HepG2 (cell line): Measurements from ENCODE around the gene ATXN7L2. TPM values are rescaled to one million over a fixed set of nuclear protein-coding genes. Genes with fewer than 3 reads are reported as not detected.

Source experiments
- ARHGAP35 ChIP-seq: sonication (generic); formaldehyde crosslinking; IDR thresholded peaks from 2 replicates; pipeline ENCODE4 v1.9.0; 2022; ENCODE audit warnings: mild to moderate bottlenecking, inconsistent platforms, moderate library complexity, missing genetic modification reagents, borderline replicate concordance
- CHD2 ChIP-seq: IDR thresholded peaks from 2 replicates; pipeline ENCODE4 v1.6.1; 2011; ENCODE audit warnings: low read depth, low read length, improper control_type of control experiment
- CREB1 ChIP-seq, 2 experiments: fragments of 450-650 bp in 1 of 2; IDR thresholded peaks; 2 replicates each; pipeline ENCODE4 v1.6.1; 2016 to 2017; ENCODE audit warnings: control low read depth in 1 of 2, mild to moderate bottlenecking in 1 of 2, missing compliant biosample characterization in 1 of 2, missing genetic modification characterization in 1 of 2
- FOXK1 ChIP-seq: sonication (generic); formaldehyde crosslinking; IDR thresholded peaks from 2 replicates; pipeline ENCODE4 v1.4.0; 2020; ENCODE audit warnings: low read depth, missing genetic modification reagents, borderline replicate concordance
- HNRNPUL1 ChIP-seq: fragments of 200-400 bp; formaldehyde crosslinking; IDR thresholded peaks from 2 replicates; pipeline ENCODE4 v1.6.1; 2017; ENCODE audit warnings: low read depth, mild to moderate bottlenecking, low read length, moderate library complexity
- KDM1A ChIP-seq: IDR thresholded peaks from 2 replicates; pipeline ENCODE4 v1.6.1; 2016; ENCODE audit warnings: missing compliant biosample characterization
- MEIS1 ChIP-seq: sonication (generic); formaldehyde crosslinking; IDR thresholded peaks from 2 replicates; pipeline ENCODE4 v1.9.0; 2021; ENCODE audit warnings: mild to moderate bottlenecking, missing genetic modification reagents, moderate library complexity, borderline replicate concordance
- MEIS2 ChIP-seq: sonication (generic); formaldehyde crosslinking; IDR thresholded peaks from 2 replicates; pipeline ENCODE4 v1.9.0; 2021; ENCODE audit warnings: mild to moderate bottlenecking, missing genetic modification reagents
- RFX5 ChIP-seq: IDR thresholded peaks from 2 replicates; pipeline ENCODE4 v1.6.1; 2011; ENCODE audit warnings: low read depth, low read length, improper control_type of control experiment
- RXRA ChIP-seq: sonication (generic); formaldehyde crosslinking; IDR thresholded peaks from 2 replicates; pipeline ENCODE4 v1.5.1; 2020; ENCODE audit warnings: missing genetic modification reagents
- TCF7L2 ChIP-seq: IDR thresholded peaks from 2 replicates; pipeline ENCODE4 v1.6.1; 2011; ENCODE audit warnings: mild to moderate bottlenecking, low read depth, low read length, moderate library complexity
- TEAD2 ChIP-seq: sonication (generic); formaldehyde crosslinking; IDR thresholded peaks from 2 replicates; pipeline ENCODE4 v1.9.0; 2021; ENCODE audit warnings: missing genetic modification reagents
- ZFP82 ChIP-seq: sonication (generic); formaldehyde crosslinking; IDR thresholded peaks from 2 replicates; pipeline ENCODE4 v1.5.1; 2020; ENCODE audit warnings: mild to moderate bottlenecking, missing genetic modification reagents, borderline replicate concordance
- ZNF121 ChIP-seq: sonication (generic); formaldehyde crosslinking; IDR thresholded peaks from 2 replicates; pipeline ENCODE4 v1.5.0; 2020; ENCODE audit warnings: mild to moderate bottlenecking, missing genetic modification reagents
- ZNF546 ChIP-seq: sonication (generic); formaldehyde crosslinking; conservative IDR thresholded peaks from 2 replicates; pipeline ENCODE4 v1.8.1; 2023; ENCODE audit warnings: mild to moderate bottlenecking, missing genetic modification reagents
- ZNF724P ChIP-seq: sonication (generic); formaldehyde crosslinking; IDR thresholded peaks from 2 replicates; pipeline ENCODE4 v1.8.0; 2022; ENCODE audit warnings: missing genetic modification reagents, borderline replicate concordance
- polyA plus RNA-seq, 8 experiments: library from polyadenylated mRNA; depleted of rRNA in 3 of 8; stranded (reverse) in 7 of 8; unstranded in 1 of 8; fragments of >200 nt; fragmentation: Illumina TruSeq in 4 of 8; extraction: Trizol in 4 of 8; gene quantifications; 2 replicates each; pipeline versions ENCODE4 v1.2.1 to v1.2.3, GENCODE V29; 2011 to 2016; ENCODE audit warnings: low read depth in 4 of 8, missing spikeins in 1 of 8, mixed read lengths in 1 of 8; ENCODE audit not compliant: insufficient read depth in 1 of 8
- total RNA-seq, 5 experiments: library from RNA; depleted of rRNA; stranded (reverse); fragments of >200 nt; fragmentation: Illumina TruSeq; extraction: Trizol; gene quantifications; 2 replicates each; pipeline ENCODE4 v1.2.3, GENCODE V29; 2016; ENCODE audit warnings: low read depth in 1 of 5
- TF ChIP-seq, protein P1 (sequence below): sonication (generic); formaldehyde crosslinking; IDR thresholded peaks from 2 replicates; pipeline ENCODE4 v1.5.0; 2020; ENCODE audit warnings: mild to moderate bottlenecking, missing genetic modification reagents
- TF ChIP-seq, protein P2 (sequence below): sonication (generic); formaldehyde crosslinking; IDR thresholded peaks from 2 replicates; pipeline ENCODE4 v1.8.0; 2022; ENCODE audit warnings: mild to moderate bottlenecking, missing genetic modification reagents; ENCODE audit not compliant: insufficient replicate concordance
- TF ChIP-seq, protein P3 (sequence below): sonication (generic); formaldehyde crosslinking; IDR thresholded peaks from 2 replicates; pipeline ENCODE4 v1.5.1; 2020; ENCODE audit warnings: missing genetic modification reagents, mild to moderate bottlenecking, borderline replicate concordance
- TF ChIP-seq, protein P4 (sequence below): conservative IDR thresholded peaks from 2 replicates; pipeline ENCODE4 v1.6.1; 2018; ENCODE audit warnings: missing genetic modification reagents

ATXN7L2 gene
- total and polyA plus RNA-seq, 2 of the 13 experiments (the other 11 are each of a cell fraction or from before 2014, with no cell fraction given): 2.7 to 2.8 TPM

DNA sequence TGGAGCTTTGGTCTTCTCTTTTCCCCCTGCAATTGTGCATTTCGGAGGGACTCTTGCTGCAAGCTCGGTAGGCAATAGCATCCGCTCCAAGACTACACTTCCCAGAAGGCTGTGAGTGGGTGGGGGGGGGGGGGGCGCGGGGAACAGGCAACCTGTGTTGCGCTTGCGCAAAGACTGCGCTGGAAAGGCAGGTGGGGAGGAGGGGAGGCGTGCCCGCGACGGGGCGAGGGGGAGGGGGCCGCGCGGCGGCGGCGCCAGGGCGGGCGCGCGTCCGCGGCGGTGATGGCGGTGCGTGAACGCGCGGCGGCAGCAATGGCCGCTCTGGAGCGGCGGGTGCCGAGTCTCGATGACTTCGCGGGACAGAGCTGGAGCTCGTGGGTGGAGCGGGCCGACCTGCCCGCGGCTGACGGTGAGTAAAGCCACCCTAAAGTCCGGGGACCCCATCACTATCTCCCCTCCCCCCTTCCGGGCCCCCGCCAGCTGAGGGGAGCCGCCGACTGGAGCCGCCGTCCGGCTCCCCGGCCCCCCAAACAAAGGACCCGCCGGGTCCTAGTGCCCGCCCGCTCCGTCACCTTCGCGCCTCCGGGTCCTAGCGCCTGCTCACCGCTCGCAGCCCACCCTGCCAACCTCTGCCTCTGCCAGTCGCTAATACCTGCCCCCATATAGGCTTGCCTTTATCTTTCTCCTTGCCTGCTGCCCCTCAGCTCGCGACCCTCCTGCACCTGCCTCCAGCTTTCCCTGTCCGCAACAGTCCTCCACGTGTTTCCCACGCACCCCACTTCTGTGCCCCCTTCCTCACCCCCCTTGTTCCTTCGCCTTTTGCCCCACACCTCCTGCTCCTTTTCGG is at the start of gene ATXN7L2 (continued):
- TF ChIP-seq, protein P1, sequence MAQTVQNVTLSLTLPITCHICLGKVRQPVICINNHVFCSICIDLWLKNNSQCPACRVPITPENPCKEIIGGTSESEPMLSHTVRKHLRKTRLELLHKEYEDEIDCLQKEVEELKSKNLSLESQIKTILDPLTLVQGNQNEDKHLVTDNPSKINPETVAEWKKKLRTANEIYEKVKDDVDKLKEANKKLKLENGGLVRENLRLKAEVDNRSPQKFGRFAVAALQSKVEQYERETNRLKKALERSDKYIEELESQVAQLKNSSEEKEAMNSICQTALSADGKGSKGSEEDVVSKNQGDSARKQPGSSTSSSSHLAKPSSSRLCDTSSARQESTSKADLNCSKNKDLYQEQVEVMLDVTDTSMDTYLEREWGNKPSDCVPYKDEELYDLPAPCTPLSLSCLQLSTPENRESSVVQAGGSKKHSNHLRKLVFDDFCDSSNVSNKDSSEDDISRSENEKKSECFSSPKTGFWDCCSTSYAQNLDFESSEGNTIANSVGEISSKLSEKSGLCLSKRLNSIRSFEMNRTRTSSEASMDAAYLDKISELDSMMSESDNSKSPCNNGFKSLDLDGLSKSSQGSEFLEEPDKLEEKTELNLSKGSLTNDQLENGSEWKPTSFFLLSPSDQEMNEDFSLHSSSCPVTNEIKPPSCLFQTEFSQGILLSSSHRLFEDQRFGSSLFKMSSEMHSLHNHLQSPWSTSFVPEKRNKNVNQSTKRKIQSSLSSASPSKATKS: no peak
- TF ChIP-seq MEIS1 (CRISPR knock-in tag): no peak
- TF ChIP-seq, protein P2, sequence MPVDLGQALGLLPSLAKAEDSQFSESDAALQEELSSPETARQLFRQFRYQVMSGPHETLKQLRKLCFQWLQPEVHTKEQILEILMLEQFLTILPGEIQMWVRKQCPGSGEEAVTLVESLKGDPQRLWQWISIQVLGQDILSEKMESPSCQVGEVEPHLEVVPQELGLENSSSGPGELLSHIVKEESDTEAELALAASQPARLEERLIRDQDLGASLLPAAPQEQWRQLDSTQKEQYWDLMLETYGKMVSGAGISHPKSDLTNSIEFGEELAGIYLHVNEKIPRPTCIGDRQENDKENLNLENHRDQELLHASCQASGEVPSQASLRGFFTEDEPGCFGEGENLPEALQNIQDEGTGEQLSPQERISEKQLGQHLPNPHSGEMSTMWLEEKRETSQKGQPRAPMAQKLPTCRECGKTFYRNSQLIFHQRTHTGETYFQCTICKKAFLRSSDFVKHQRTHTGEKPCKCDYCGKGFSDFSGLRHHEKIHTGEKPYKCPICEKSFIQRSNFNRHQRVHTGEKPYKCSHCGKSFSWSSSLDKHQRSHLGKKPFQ (CRISPR knock-in tag): peak; percentile 72
- TF ChIP-seq MEIS2: peak; percentile 62; the same call in 1 of the 2 replicates
- no peak for TF ChIP-seq TCF7L2
- no peak for TF ChIP-seq ZNF724P
- TF ChIP-seq KDM1A (CRISPR knock-in tag): no peak; the same call in 1 of the 2 replicates
- TF ChIP-seq RXRA (CRISPR knock-in tag): no peak; the same call in 1 of the 2 replicates
- no peak for TF ChIP-seq ZFP82 (CRISPR knock-in tag)
- TF ChIP-seq, protein P3, sequence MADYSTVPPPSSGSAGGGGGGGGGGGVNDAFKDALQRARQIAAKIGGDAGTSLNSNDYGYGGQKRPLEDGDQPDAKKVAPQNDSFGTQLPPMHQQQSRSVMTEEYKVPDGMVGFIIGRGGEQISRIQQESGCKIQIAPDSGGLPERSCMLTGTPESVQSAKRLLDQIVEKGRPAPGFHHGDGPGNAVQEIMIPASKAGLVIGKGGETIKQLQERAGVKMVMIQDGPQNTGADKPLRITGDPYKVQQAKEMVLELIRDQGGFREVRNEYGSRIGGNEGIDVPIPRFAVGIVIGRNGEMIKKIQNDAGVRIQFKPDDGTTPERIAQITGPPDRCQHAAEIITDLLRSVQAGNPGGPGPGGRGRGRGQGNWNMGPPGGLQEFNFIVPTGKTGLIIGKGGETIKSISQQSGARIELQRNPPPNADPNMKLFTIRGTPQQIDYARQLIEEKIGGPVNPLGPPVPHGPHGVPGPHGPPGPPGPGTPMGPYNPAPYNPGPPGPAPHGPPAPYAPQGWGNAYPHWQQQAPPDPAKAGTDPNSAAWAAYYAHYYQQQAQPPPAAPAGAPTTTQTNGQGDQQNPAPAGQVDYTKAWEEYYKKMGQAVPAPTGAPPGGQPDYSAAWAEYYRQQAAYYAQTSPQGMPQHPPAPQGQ (CRISPR knock-in tag): no peak
- TF ChIP-seq RFX5: no peak
- no peak for TF ChIP-seq CHD2
- TF ChIP-seq, protein P4, sequence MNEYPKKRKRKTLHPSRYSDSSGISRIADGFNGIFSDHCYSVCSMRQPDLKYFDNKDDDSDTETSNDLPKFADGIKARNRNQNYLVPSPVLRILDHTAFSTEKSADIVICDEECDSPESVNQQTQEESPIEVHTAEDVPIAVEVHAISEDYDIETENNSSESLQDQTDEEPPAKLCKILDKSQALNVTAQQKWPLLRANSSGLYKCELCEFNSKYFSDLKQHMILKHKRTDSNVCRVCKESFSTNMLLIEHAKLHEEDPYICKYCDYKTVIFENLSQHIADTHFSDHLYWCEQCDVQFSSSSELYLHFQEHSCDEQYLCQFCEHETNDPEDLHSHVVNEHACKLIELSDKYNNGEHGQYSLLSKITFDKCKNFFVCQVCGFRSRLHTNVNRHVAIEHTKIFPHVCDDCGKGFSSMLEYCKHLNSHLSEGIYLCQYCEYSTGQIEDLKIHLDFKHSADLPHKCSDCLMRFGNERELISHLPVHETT (CRISPR knock-in tag): peak; percentile 53; the same call in 1 of the 2 replicates
- TF ChIP-seq ZNF546 (CRISPR knock-in tag): peak; percentile 74; the same call in 1 of the 2 replicates
- TF ChIP-seq CREB1 (IDR thresholded peaks at IDR 0.05): peak; percentile 62; the same call in 1 of the 2 replicates
- peak; percentile 31; the same call in 1 of the 2 replicates for TF ChIP-seq CREB1 (CRISPR knock-in tag; IDR thresholded peaks at IDR 0.05)
- no peak for TF ChIP-seq ZNF121 (CRISPR knock-in tag)
- TF ChIP-seq FOXK1: peak; percentile 73; the same call in 1 of the 2 replicates
- TF ChIP-seq TEAD2 (CRISPR knock-in tag): no peak
- TF ChIP-seq HNRNPUL1: no peak
- no peak for TF ChIP-seq ARHGAP35
